Measurements from ENCODE around the gene VDAC2.
"Not testable (repeated sequence)": the region's sequence is repeated elsewhere in the genome, so short reads cannot be mapped to it uniquely, and the experiment has no call there.

- TF ChIP-seq, protein P1, sequence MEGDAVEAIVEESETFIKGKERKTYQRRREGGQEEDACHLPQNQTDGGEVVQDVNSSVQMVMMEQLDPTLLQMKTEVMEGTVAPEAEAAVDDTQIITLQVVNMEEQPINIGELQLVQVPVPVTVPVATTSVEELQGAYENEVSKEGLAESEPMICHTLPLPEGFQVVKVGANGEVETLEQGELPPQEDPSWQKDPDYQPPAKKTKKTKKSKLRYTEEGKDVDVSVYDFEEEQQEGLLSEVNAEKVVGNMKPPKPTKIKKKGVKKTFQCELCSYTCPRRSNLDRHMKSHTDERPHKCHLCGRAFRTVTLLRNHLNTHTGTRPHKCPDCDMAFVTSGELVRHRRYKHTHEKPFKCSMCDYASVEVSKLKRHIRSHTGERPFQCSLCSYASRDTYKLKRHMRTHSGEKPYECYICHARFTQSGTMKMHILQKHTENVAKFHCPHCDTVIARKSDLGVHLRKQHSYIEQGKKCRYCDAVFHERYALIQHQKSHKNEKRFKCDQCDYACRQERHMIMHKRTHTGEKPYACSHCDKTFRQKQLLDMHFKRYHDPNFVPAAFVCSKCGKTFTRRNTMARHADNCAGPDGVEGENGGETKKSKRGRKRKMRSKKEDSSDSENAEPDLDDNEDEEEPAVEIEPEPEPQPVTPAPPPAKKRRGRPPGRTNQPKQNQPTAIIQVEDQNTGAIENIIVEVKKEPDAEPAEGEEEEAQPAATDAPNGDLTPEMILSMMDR (IDR thresholded peaks at IDR 0.05), result not testable (repeated sequence)
- not testable (repeated sequence) for TF ChIP-seq POLR2AphosphoS5 (IDR thresholded peaks at IDR 0.05)
These were observed 10.6 kb upstream of the VDAC2 start for GRCh38 chr10:75199949-75200348.
